Activated CD4-positive, alpha-beta T cell treated with anti-CD3 and anti-CD28 coated beads for 36 hours (primary cell): Measurements from ENCODE around the gene NPRL2. TPM values are rescaled to one million over a fixed set of nuclear protein-coding genes. Genes with fewer than 3 reads are reported as not detected.

Experiments
- ATAC-seq: fragments of 200-7000 bp; cut with Tn5 transposase; one replicate; pipeline ENCODE4 v1.10.0; 2021; ENCODE audit warnings: mild to moderate bottlenecking, moderate library complexity
- CTCF ChIA-PET: fragments of 350-600 bp; sonication (Branson Sonifier 250); formaldehyde crosslinking; loops from one replicate; lab custom pipeline; 2021; ENCODE audit warnings: antibody characterized with exemption; lab: Charles Lee
- POLR2A ChIA-PET: fragments of 350-600 bp; sonication (Branson Sonifier 250); formaldehyde crosslinking; loops from one replicate; lab custom pipeline; 2021; ENCODE audit warnings: antibody characterized with exemption, inconsistent platforms; lab: Charles Lee
- DNase-seq: peaks from one replicate; pipeline ENCODE4 v3.0.0-alpha.2; 2020
- H3K27ac Mint-ChIP-seq: one replicate; pipeline ENCODE4 v1.8.0; 2021; ENCODE audit warnings: mixed read lengths
- H3K27me3 Mint-ChIP-seq: one replicate; pipeline ENCODE4 v1.8.0; 2021; ENCODE audit warnings: mixed read lengths
- H3K36me3 Mint-ChIP-seq: one replicate; pipeline ENCODE4 v1.8.0; 2021; ENCODE audit warnings: low read depth, mixed read lengths
- H3K4me1 Mint-ChIP-seq: one replicate; pipeline ENCODE4 v1.8.0; 2021; ENCODE audit warnings: mixed read lengths
- H3K4me3 Mint-ChIP-seq: one replicate; pipeline ENCODE4 v1.8.0; 2021; ENCODE audit warnings: mild to moderate bottlenecking, moderate library complexity, mixed read lengths
- H3K9me3 Mint-ChIP-seq: one replicate; pipeline ENCODE4 v1.8.0; 2021; ENCODE audit warnings: low read depth, mixed read lengths
- intact Hi-C, 2 experiments: fragments of 100-400 bp; cut with DNase I in 1 of 2; cut with micrococcal nuclease in 1 of 2; formaldehyde crosslinking; loops; one replicate each; pipeline versions ENCODE4 v1.14.2 to v1.15.1; 2022 to 2024; cut with DNase I, micrococcal nuclease
- total RNA-seq, 2 experiments: library from RNA; stranded (reverse); gene quantifications; one replicate each; pipeline ENCODE4 v1.2.3, GENCODE V29; 2021

Gene NPRL2
- total RNA-seq, 2 experiments from 2014 or later: 42.5 to 43.0 TPM

- Mint-ChIP-seq H3K4me1 (peaks cover 44% of the 10 kb centered on the region), H3K27me3 (no peaks in the 10 kb centered on the region), H3K9me3 (no peaks in the 10 kb centered on the region), H3K4me3 (peak overlapping the region; percentile 83), H3K27ac (peak overlapping the region; percentile 91), H3K36me3 (peaks cover 47% of the 10 kb centered on the region)
- ChIA-PET CTCF (interaction anchor here (1.1 to 3.3 kb wide), 4 partner anchors 11 to 92 kb away, joined by 4 to 17 read pairs (median 4); partner anchors contain the start of genes CYB561D2, NPRL2 and TUSC2), POLR2A (interaction anchor here (0.6 kb wide), 1 partner anchor 267 kb away, joined by 3 read pairs; no protein-coding TSS in a partner anchor)
- no peak for ATAC-seq
- intact Hi-C loops: loop anchor here (5.0 to 10.0 kb wide), 3 partner anchors 273 to 1938 kb away; partner anchors contain the start of genes CISH (in 1 of the 2), TEX264 (in 1 of the 2) and WDR82 (in 1 of the 2)
- no peak for DNase-seq
Measured at GRCh38 chr3:50338965-50339364, 11.6 kb downstream of the NPRL2 start.

- Mint-ChIP-seq H3K4me3 (peak overlapping the region; percentile 83), H3K9me3 (no peaks in the 10 kb centered on the region), H3K27ac (peak overlapping the region; percentile 91), H3K36me3 (peaks cover 57% of the 10 kb centered on the region), H3K27me3 (no peaks in the 10 kb centered on the region), H3K4me1 (peaks cover 50% of the 10 kb centered on the region)
- DNase-seq: peak; percentile 99
- peak; percentile 82 for ATAC-seq
- ChIA-PET CTCF (interaction anchor here (0.6 to 3.3 kb wide), 16 partner anchors 9 to 1330 kb away, joined by 3 to 27 read pairs (median 4); partner anchors contain the start of genes CYB561D2, HYAL2, HYAL3 and IFRD2), POLR2A (interaction anchor here (0.6 to 2.6 kb wide), 20 partner anchors 8 to 274 kb away, joined by 3 to 20 read pairs (median 3); partner anchors contain the start of genes CISH, CYB561D2, GNAI2 and HEMK1)
- intact Hi-C loops: loop anchor here (1.0 to 10.0 kb wide), 16 partner anchors 9 to 1940 kb away; partner anchors contain the start of genes CYB561D2 (in 2 of the 2), HYAL3 (in 2 of the 2), NAA80 (in 2 of the 2) and NPRL2 (in 2 of the 2)
Measured at GRCh38 chr3:50337175-50337861, 13.3 kb downstream of the NPRL2 start.

- intact Hi-C loops: loop anchor here (1.0 to 10.0 kb wide), 16 partner anchors 8 to 1941 kb away; partner anchors contain the start of genes CYB561D2 (in 2 of the 2), HYAL3 (in 2 of the 2), NAA80 (in 2 of the 2) and NPRL2 (in 2 of the 2)
- ChIA-PET POLR2A (interaction anchor here (0.6 to 2.6 kb wide), 19 partner anchors 8 to 1373 kb away, joined by 3 to 20 read pairs (median 4); partner anchors contain the start of genes CISH, CYB561D2, HEMK1 and HYAL3), CTCF (interaction anchor here (0.6 to 3.3 kb wide), 17 partner anchors 8 to 1330 kb away, joined by 3 to 27 read pairs (median 4); partner anchors contain the start of genes CYB561D2, HYAL2, HYAL3 and NAA80)
- DNase-seq (no peak), ATAC-seq (peak; percentile 25)
- Mint-ChIP-seq H3K9me3 (no peaks in the 10 kb centered on the region), H3K27me3 (no peaks in the 10 kb centered on the region), H3K4me1 (peaks cover 50% of the 10 kb centered on the region), H3K4me3 (peak overlapping the region; percentile 83), H3K27ac (peak overlapping the region; percentile 94), H3K36me3 (peaks cover 63% of the 10 kb centered on the region)
Measured at GRCh38 chr3:50336452-50337174, 14.0 kb downstream of the NPRL2 start.

DNA sequence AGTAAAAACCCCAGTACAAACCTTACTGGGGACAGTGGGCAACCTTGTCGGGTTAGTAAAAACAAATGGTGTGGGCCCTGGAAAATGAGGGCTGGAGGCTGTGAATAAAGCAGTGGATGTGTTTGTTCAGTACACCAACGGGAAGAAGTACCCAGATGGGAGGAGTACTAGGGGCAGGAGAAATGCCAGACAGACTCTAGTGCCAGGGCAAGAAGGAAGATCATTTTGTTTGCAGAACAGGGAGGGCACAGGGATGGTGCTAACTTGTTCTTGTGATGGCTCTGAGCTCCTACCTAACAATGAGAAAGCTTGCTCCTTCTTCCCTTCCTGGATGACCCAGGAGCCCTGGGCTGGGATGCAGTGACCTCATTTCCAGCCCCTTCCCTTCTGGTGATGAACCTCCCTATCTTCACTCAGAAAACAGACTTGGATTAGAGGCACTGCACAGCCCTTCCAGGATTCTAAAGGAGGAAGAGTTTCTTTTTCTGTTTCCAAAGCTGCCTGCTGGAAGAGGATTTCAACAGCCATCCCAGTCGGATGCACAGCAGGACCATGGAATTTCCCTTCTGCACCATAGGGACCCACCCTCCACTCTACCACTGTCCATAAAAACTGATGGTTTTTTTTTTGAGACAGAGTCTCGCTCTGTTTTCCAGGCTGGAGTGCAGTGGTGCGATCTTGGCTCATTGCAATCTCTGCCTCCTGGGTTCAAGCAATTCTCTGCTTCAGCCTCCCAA lies 16.1 kb downstream of the NPRL2 start:
- H3K27ac Mint-ChIP-seq: peak overlapping the region; percentile 84
- H3K4me3 Mint-ChIP-seq: peak overlapping the region; percentile 51
- H3K4me1 Mint-ChIP-seq: peaks cover 38% of the 10 kb centered on the region
- no peak for ATAC-seq
- peaks cover 73% of the 10 kb centered on the region for H3K36me3 Mint-ChIP-seq
- no peaks in the 10 kb centered on the region for H3K27me3 Mint-ChIP-seq
- ChIA-PET POLR2A (interaction anchor here (0.7 to 1.1 kb wide), 2 partner anchors 13 to 43 kb away, joined by 3 to 11 read pairs; no protein-coding TSS in a partner anchor), CTCF (interaction anchor here (0.6 to 1.5 kb wide), 8 partner anchors 10 to 1241 kb away, joined by 3 to 6 read pairs (median 3); partner anchors contain the start of genes CYB561D2, HYAL3, NAA80 and NPRL2)
- intact Hi-C loops: loop anchor here (5.0 to 10.0 kb wide), 3 partner anchors 278 to 1943 kb away; partner anchors contain the start of genes CISH (in 1 of the 2), TEX264 (in 1 of the 2) and WDR82 (in 1 of the 2)
- DNase-seq: no peak
- H3K9me3 Mint-ChIP-seq: no peaks in the 10 kb centered on the region

DNA sequence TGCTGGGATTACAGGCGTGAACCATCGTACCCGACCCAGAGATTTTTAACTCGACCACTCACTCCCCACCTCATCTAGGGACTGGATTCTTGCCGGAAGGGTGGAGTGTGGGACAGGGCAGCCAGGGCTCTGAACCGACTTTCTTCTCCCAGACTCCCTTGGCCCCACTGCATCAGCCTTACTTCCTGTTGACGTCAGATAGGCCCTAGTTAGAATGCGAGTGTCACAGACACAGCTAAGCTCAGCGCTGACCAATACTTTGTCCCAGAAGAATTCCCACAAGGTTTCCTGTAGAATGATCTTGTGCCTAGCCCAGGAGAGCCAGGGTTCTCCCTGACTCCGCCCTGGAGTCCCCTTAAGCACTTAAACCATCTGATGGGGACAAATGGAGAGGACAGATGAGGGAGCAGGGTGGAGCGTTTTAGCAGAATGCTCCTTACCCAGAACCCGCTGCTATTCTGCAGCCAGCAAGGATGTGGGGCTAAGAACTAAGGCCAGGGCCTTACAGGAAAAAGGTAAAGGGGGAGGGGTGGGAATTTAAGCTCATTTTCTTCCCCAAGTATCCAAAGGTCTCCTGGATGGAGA lies 16.7 kb downstream of the NPRL2 start:
- ChIA-PET POLR2A (interaction anchor here (0.6 to 1.1 kb wide), 2 partner anchors 14 to 1091 kb away, joined by 3 read pairs; no protein-coding TSS in a partner anchor), CTCF (interaction anchor here (0.7 to 1.5 kb wide), 6 partner anchors 9 to 92 kb away, joined by 3 to 6 read pairs (median 4); partner anchors contain the start of genes CYB561D2 and NPRL2)
- Mint-ChIP-seq H3K27me3 (no peaks in the 10 kb centered on the region), H3K4me3 (peak overlapping the region; percentile 51), H3K27ac (peak overlapping the region; percentile 84), H3K9me3 (no peaks in the 10 kb centered on the region), H3K4me1 (peaks cover 35% of the 10 kb centered on the region), H3K36me3 (peaks cover 72% of the 10 kb centered on the region)
- intact Hi-C loops: loop anchor here in 1 of 2 experiments (10.0 kb wide), 1 partner anchor 1341 kb away; the partner anchor contains the start of gene TEX264
- DNase-seq (no peak), ATAC-seq (no peak)

- ATAC-seq: no peak
- Mint-ChIP-seq H3K36me3 (peaks cover 63% of the 10 kb centered on the region), H3K4me1 (peaks cover 43% of the 10 kb centered on the region), H3K27ac (no peak overlapping the region), H3K4me3 (no peak overlapping the region), H3K27me3 (no peaks in the 10 kb centered on the region), H3K9me3 (no peaks in the 10 kb centered on the region)
- POLR2A ChIA-PET: no interaction called here
- DNase-seq: no peak
- intact Hi-C loops: loop anchor here in 1 of 2 experiments (10.0 kb wide), 1 partner anchor 1343 kb away; the partner anchor contains the start of gene TEX264
- CTCF ChIA-PET: interaction anchor here (1.7 kb wide), 1 partner anchor 9 kb away, joined by 6 read pairs; the partner anchor contains the start of gene HYAL2
Measured at GRCh38 chr3:50331364-50331907, 19.1 kb downstream of the NPRL2 start.

GRCh38 chr3:50330330-50330729 lies 20.2 kb downstream of the NPRL2 start:
- peaks cover 52% of the 10 kb centered on the region for H3K36me3 Mint-ChIP-seq
- ChIA-PET CTCF (no interaction called here), POLR2A (no interaction called here)
- H3K27ac Mint-ChIP-seq: no peak overlapping the region
- no peaks in the 10 kb centered on the region for H3K27me3 Mint-ChIP-seq
- intact Hi-C loops: loop anchor here in 1 of 2 experiments (10.0 kb wide), 1 partner anchor 1344 kb away; the partner anchor contains the start of gene TEX264
- H3K9me3 Mint-ChIP-seq: no peaks in the 10 kb centered on the region
- DNase-seq: no peak
- H3K4me1 Mint-ChIP-seq: peaks cover 37% of the 10 kb centered on the region
- no peak for ATAC-seq
- no peak overlapping the region for H3K4me3 Mint-ChIP-seq

- Mint-ChIP-seq H3K27ac (peak within 1 kb of the TSS; percentile 76), H3K27me3 (no peaks in the 10 kb centered on the region), H3K36me3 (peaks cover 33% of the 10 kb centered on the region), H3K4me1 (peaks cover 20% of the 10 kb centered on the region), H3K9me3 (no peaks in the 10 kb centered on the region), H3K4me3 (peak within 1 kb of the TSS; percentile 83)
- DNase-seq (peak; percentile 98), ATAC-seq (peak; percentile 95)
- ChIA-PET CTCF (interaction anchor here (0.6 to 3.6 kb wide), 17 partner anchors 9 to 617 kb away, joined by 3 to 18 read pairs (median 4); partner anchors contain the start of genes HYAL3, IFRD2, NAA80 and RASSF1), POLR2A (interaction anchor here (1.6 kb wide), 2 partner anchors 9 to 12 kb away, joined by 3 to 18 read pairs; partner anchors contain the start of gene RASSF1)
- intact Hi-C loops: loop anchor here (1.0 to 10.0 kb wide), 4 partner anchors 9 to 91 kb away; partner anchors contain the start of genes GNAI2 (in 1 of the 2), IFRD2 (in 1 of the 2) and LSMEM2 (in 1 of the 2)
Measured at GRCh38 chr3:50327943-50328691, 22.5 kb downstream of the NPRL2 start, which contains the start of gene TUSC2. TSS of gene TUSC2 (minus strand) at chr3:50328223. CDS start at chr3:50328099, 124 bp downstream.
